ENCODE measurements around the gene DNAJC2.

- TF ChIP-seq CTCF (IDR thresholded peaks at IDR 0.05; ENCODE audit: low read length) (no peak), EZH2 (IDR thresholded peaks at IDR 0.05; ENCODE audit: borderline replicate concordance, low read length) (no peak)
Observed at GRCh38 chr7:103341466-103341865, 3.1 kb downstream of the DNAJC2 start.
